ENCODE measurements around the gene KAT6B.

- TF ChIP-seq CTCF (IDR thresholded peaks at IDR 0.05) (no peak), POLR2AphosphoS5 (IDR thresholded peaks at IDR 0.05) (no peak)
These were observed 242.1 kb downstream of the KAT6B start for GRCh38 chr10:75068523-75068922.

Data from prostate gland (tissue), 2 donors.